Lung (tissue), 12 donors: ENCODE data around the gene MCCC2. TPM values are rescaled to one million over a fixed set of nuclear protein-coding genes. Genes with fewer than 3 reads are reported as not detected.

Source experiments
- ATAC-seq: fragments of 200-7000 bp; cut with Tn5 transposase; one replicate; pipeline ENCODE4 v1.9.1; 2020; ENCODE audit warnings: moderate number of reproducible peaks; ENCODE audit not compliant: insufficient read depth, low FRiP score
- DNase-seq, 3 donors: peaks; one replicate each; pipeline ENCODE4 v3.0.0-alpha.2; 2013 to 2017
- H3K27ac ChIP-seq, 2 donors: one replicate each; pipeline ENCODE4 v1.5.1; 2013; ENCODE audit warnings: mild to moderate bottlenecking in 2 of 2, moderate library complexity in 2 of 2, control low read depth in 1 of 2, inconsistent platforms in 1 of 2, low read depth in 1 of 2, low read length in 1 of 2
- H3K27me3 ChIP-seq, 3 donors: one replicate each; pipeline ENCODE4 v1.5.1; 2013; ENCODE audit warnings: low read length in 2 of 3; ENCODE audit not compliant: control insufficient read depth in 3 of 3, insufficient read depth in 3 of 3
- H3K36me3 ChIP-seq, 4 donors: one replicate each; pipeline ENCODE4 v1.5.1; 2013; ENCODE audit warnings: low read length in 4 of 4, mild to moderate bottlenecking in 1 of 4, moderate library complexity in 1 of 4; ENCODE audit not compliant: control insufficient read depth in 4 of 4, insufficient read depth in 4 of 4
- H3K4me1 ChIP-seq, 5 donors: one replicate each; pipeline ENCODE4 v1.5.1; 2013; ENCODE audit warnings: low read length in 5 of 5, mild to moderate bottlenecking in 2 of 5, moderate library complexity in 1 of 5; ENCODE audit not compliant: control insufficient read depth in 5 of 5, insufficient read depth in 5 of 5
- H3K4me3 ChIP-seq: one replicate; pipeline ENCODE4 v1.5.1; 2013; ENCODE audit warnings: mild to moderate bottlenecking, control low read depth, moderate library complexity
- H3K9ac ChIP-seq, 2 donors: one replicate each; pipeline ENCODE4 v1.5.1; 2013; ENCODE audit warnings: low read length in 2 of 2, control low read depth in 1 of 2; ENCODE audit not compliant: insufficient read depth in 1 of 2
- H3K9me3 ChIP-seq, 4 donors: one replicate each; pipeline ENCODE4 v1.5.1; 2013; ENCODE audit warnings: low read length in 3 of 4, mild to moderate bottlenecking in 1 of 4, moderate library complexity in 1 of 4; ENCODE audit not compliant: control insufficient read depth in 4 of 4, insufficient read depth in 3 of 4
- CTCF ChIP-seq: IDR thresholded peaks from 2 replicates; pipeline ENCODE4 v1.5.1; 2012; ENCODE audit warnings: mild to moderate bottlenecking; ENCODE audit errors: control extremely low read depth, extremely low read depth
- WGBS, 2 donors: extraction: QIAGEN DNeasy Blood & Tissue Kit; methylation state at CpG; one replicate each; pipeline ENCODE4 v1.1.7; 2013; 5-methylcytosine and 5-hydroxymethylcytosine counted together
- polyA plus RNA-seq, 2 donors: library from polyadenylated mRNA; stranded (reverse); fragments of 200-250 nt; gene quantifications; one replicate each; pipeline ENCODE4 v1.2.1, GENCODE V29; 2013
- total RNA-seq, 2 donors: library from RNA; depleted of rRNA in 1 of 2; stranded (reverse); fragments of >200 nt in 1 of 2; gene quantifications; one replicate each; pipeline ENCODE4 v1.2.1, GENCODE V29; 2014 to 2021
- donor health status: control.
- donor health status: control.
- donor health status: Bipolar disorder and iron deficiency.
- donor health status: healthy.
- donor health status: DM: yes; HTN: yes; CAD: no.

Gene MCCC2
- total and polyA plus RNA-seq, 4 donors: 20.0 to 46.2 (median 32.6) TPM

- no peaks in the 10 kb centered on the region for H3K4me1 ChIP-seq
- H3K9me3 ChIP-seq: peaks cover 0 to 1% (median 0%) of the 10 kb centered on the region in 4 donors
- 83 to 88% methylated on average over 2 of the region's 2 CpGs for WGBS, 2 donors
- H3K27me3 ChIP-seq: no peaks in the 10 kb centered on the region
- TF ChIP-seq CTCF: no peak
- DNase-seq (no peak), ATAC-seq (no peak)
- no peak overlapping the region for H3K9ac ChIP-seq
- H3K4me3 ChIP-seq: no peak overlapping the region
- no peak overlapping the region for H3K27ac ChIP-seq
- peaks cover 2 to 25% (median 12%) of the 10 kb centered on the region in 4 donors for H3K36me3 ChIP-seq
These were observed 46.4 kb downstream of the MCCC2 start for GRCh38 chr5:71633255-71634155.

- TF ChIP-seq CTCF: no peak
- Histone ChIP-seq H3K4me1 (peaks cover 0 to 2% (median 0%) of the 10 kb centered on the region in 5 donors), H3K9me3 (peaks cover 0 to 2% (median under 1%) of the 10 kb centered on the region in 4 donors), H3K27ac (no peak overlapping the region), H3K27me3 (no peaks in the 10 kb centered on the region), H3K4me3 (no peak overlapping the region), H3K9ac (no peak overlapping the region), H3K36me3 (peaks cover 10 to 32% (median 18%) of the 10 kb centered on the region in 4 donors)
- ATAC-seq (no peak), DNase-seq (no peak)
These were observed 50.0 kb downstream of the MCCC2 start for GRCh38 chr5:71637133-71637532.

- Histone ChIP-seq H3K4me1 (peaks cover 0 to 2% (median 0%) of the 10 kb centered on the region in 5 donors), H3K9ac (no peak overlapping the region), H3K36me3 (peaks cover 8 to 20% (median 15%) of the 10 kb centered on the region in 4 donors), H3K27ac (no peak overlapping the region), H3K9me3 (peaks cover 0 to 2% (median 0%) of the 10 kb centered on the region in 4 donors), H3K27me3 (no peaks in the 10 kb centered on the region), H3K4me3 (no peak overlapping the region)
- DNase-seq (no peak), ATAC-seq (no peak)
- TF ChIP-seq CTCF: no peak
- WGBS, 2 donors: 90% methylated on average over 3 of the region's 3 CpGs
These were observed 53.3 kb downstream of the MCCC2 start for GRCh38 chr5:71640408-71640807.
